Prostate gland (tissue), 2 donors: Measurements from ENCODE around the gene SHISA5. TPM values are rescaled to one million over a fixed set of nuclear protein-coding genes. Genes with fewer than 3 reads are reported as not detected.

Experiments
- DNase-seq: peaks from one replicate; pipeline ENCODE4 v3.0.0-alpha.2; 2019; ENCODE audit warnings: low spot score
- H3K27ac ChIP-seq, 2 donors: fragments of 200-600 bp; sonication (generic); 2 replicates each; pipeline ENCODE4 v1.5.1; 2017 to 2019
- H3K27me3 ChIP-seq: fragments of 200-600 bp; sonication (generic); replicated peaks from 2 replicates; pipeline ENCODE4 v1.5.1; 2019; ENCODE audit not compliant: insufficient read depth
- H3K36me3 ChIP-seq, 2 donors: fragments of 200-600 bp; sonication (generic); 1 replicate in 1 of 2; 2 replicates in 1 of 2; pipeline versions ENCODE4 v1.5.1 to v1.8.1; 2017 to 2019
- H3K4me1 ChIP-seq: fragments of 200-600 bp; sonication (generic); replicated peaks from 2 replicates; pipeline ENCODE4 v1.5.1; 2019
- H3K4me3 ChIP-seq, 2 donors: fragments of 200-600 bp; sonication (generic); 2 replicates each; pipeline ENCODE4 v1.5.1; 2017 to 2019
- H3K9me3 ChIP-seq: fragments of 200-600 bp; sonication (generic); 2 replicates; pipeline ENCODE4 v1.5.1; 2017
- CTCF ChIP-seq, 4 experiments: fragments of 200-600 bp in 2 of 4; fragments of 450-650 bp in 2 of 4; sonication (generic) in 2 of 4; IDR thresholded peaks; 1 replicate in 3 of 4; 2 replicates in 1 of 4; pipeline ENCODE4 v1.5.1; 2016 to 2019; ENCODE audit warnings: antibody characterized with exemption in 4 of 4, mild to moderate bottlenecking in 2 of 4, moderate library complexity in 2 of 4
- POLR2A ChIP-seq: fragments of 450-650 bp; IDR thresholded peaks from one replicate; pipeline ENCODE4 v1.6.1; 2016; ENCODE audit warnings: antibody characterized with exemption, mild to moderate bottlenecking
- POLR2AphosphoS5 ChIP-seq: sonication (generic); formaldehyde crosslinking; IDR thresholded peaks from one replicate; pipeline ENCODE4 v1.6.1; 2017; ENCODE audit warnings: antibody characterized with exemption
- WGBS: methylation state at CpG from one replicate; pipeline ENCODE4 v1.1.5; 2018; 5-methylcytosine and 5-hydroxymethylcytosine counted together
- intact Hi-C: fragments of 100-400 bp; cut with DNase I; formaldehyde crosslinking; loops from one replicate; pipeline ENCODE4 v1.14.2; 2022
- total RNA-seq, 2 donors: library from RNA; depleted of rRNA; stranded (reverse); fragments of >200 nt; gene quantifications; one replicate each; pipeline ENCODE4 v1.1.0, GENCODE V29; 2016

The SHISA5 gene
- total RNA-seq, 2 donors from 2014 or later, result 152 to 231 TPM

- peak overlapping the region in 1 of 2 donors; percentile 100 for H3K27ac ChIP-seq
- H3K4me3 ChIP-seq, result no peak overlapping the region
- whole genome bisulfite sequencing, result 80% methylated on average over 24 of the region's 29 CpGs
- peaks cover 49% of the 10 kb centered on the region for H3K4me1 ChIP-seq
- no peak for DNase-seq
- TF ChIP-seq POLR2A, result no peak
- no peak for TF ChIP-seq POLR2AphosphoS5
- no peak for TF ChIP-seq CTCF (IDR thresholded peaks at IDR 0.05)
- intact Hi-C loops, result loop anchor here (5.0 kb wide), 1 partner anchor 128 kb away; the partner anchor contains the start of gene COL7A1
- H3K9me3 ChIP-seq, result no peaks in the 10 kb centered on the region
- H3K36me3 ChIP-seq, result peaks cover 0 to 7% of the 10 kb centered on the region in 2 donors
- no peaks in the 10 kb centered on the region for H3K27me3 ChIP-seq
Measured at GRCh38 chr3:48469046-48469915, 34.7 kb downstream of the SHISA5 start.

- TF ChIP-seq POLR2AphosphoS5, result no peak
- no peak for TF ChIP-seq CTCF (IDR thresholded peaks at IDR 0.05)
- TF ChIP-seq POLR2A, result no peak
- Histone ChIP-seq H3K9me3 (no peaks in the 10 kb centered on the region), H3K27ac (peak overlapping the region; percentile 99 to 100), H3K36me3 (peaks cover 0 to 7% of the 10 kb centered on the region in 2 donors), H3K4me1 (peaks cover 45% of the 10 kb centered on the region), H3K27me3 (no peaks in the 10 kb centered on the region), H3K4me3 (no peak overlapping the region)
- WGBS, result 48% methylated on average over 8 of the region's 8 CpGs
- intact Hi-C loops, result loop anchor here (5.0 kb wide), 1 partner anchor 129 kb away; the partner anchor contains the start of gene COL7A1
- DNase-seq, result no peak
Measured at GRCh38 chr3:48468329-48468731, 35.6 kb downstream of the SHISA5 start.

GRCh38 chr3:48467473-48468267 lies 36.3 kb downstream of the SHISA5 start:
- intact Hi-C loops, result loop anchor here (5.0 kb wide), 1 partner anchor 130 kb away; the partner anchor contains the start of gene COL7A1
- Histone ChIP-seq H3K4me3 (peak overlapping the region in 1 of 2 donors; percentile 50), H3K27me3 (no peaks in the 10 kb centered on the region), H3K4me1 (peaks cover 43% of the 10 kb centered on the region), H3K27ac (peak overlapping the region; percentile 99 to 100), H3K9me3 (no peaks in the 10 kb centered on the region), H3K36me3 (peaks cover 0 to 7% of the 10 kb centered on the region in 2 donors)
- DNase-seq, result no peak
- WGBS, result 44% methylated on average over 7 of the region's 7 CpGs
- TF ChIP-seq POLR2AphosphoS5, result no peak
- no peak for TF ChIP-seq CTCF (IDR thresholded peaks at IDR 0.05)
- no peak for TF ChIP-seq POLR2A

GRCh38 chr3:48467110-48467454 lies 36.9 kb downstream of the SHISA5 start:
- peaks cover 43% of the 10 kb centered on the region for H3K4me1 ChIP-seq
- no peaks in the 10 kb centered on the region for H3K27me3 ChIP-seq
- DNase-seq, result no peak
- H3K4me3 ChIP-seq, result peak overlapping the region; percentile 35 to 50
- intact Hi-C loops, result loop anchor here (5.0 kb wide), 1 partner anchor 130 kb away; the partner anchor contains the start of gene COL7A1
- TF ChIP-seq POLR2A, result no peak
- H3K9me3 ChIP-seq, result no peaks in the 10 kb centered on the region
- 61% methylated on average over 9 of the region's 9 CpGs for WGBS
- H3K36me3 ChIP-seq, result peaks cover 0 to 7% of the 10 kb centered on the region in 2 donors
- H3K27ac ChIP-seq, result peak overlapping the region; percentile 99 to 100
